H9 (cell line): Measurements from ENCODE around the gene COG6. TPM values are rescaled to one million over a fixed set of nuclear protein-coding genes. Genes with fewer than 3 reads are reported as not detected.

Source experiments
- DNase-seq: peaks from one replicate; pipeline ENCODE4 v3.0.0-alpha.2; 2017
- H2AFZ ChIP-seq: one replicate; pipeline ENCODE4 v1.6.1; 2013; ENCODE audit warnings: mild to moderate bottlenecking, low read length, control low read depth, moderate library complexity
- H2AK5ac ChIP-seq: 2 replicates; pipeline ENCODE4 v1.6.1; 2013; ENCODE audit warnings: low read length, control low read depth, mixed read lengths; ENCODE audit not compliant: insufficient read length
- H2BK120ac ChIP-seq: one replicate; pipeline ENCODE4 v1.6.1; 2013; ENCODE audit warnings: low read depth, mild to moderate bottlenecking, low read length, control low read depth, inconsistent platforms; ENCODE audit not compliant: poor library complexity, severe bottlenecking
- H2BK12ac ChIP-seq: 2 replicates; pipeline ENCODE4 v1.6.1; 2013; ENCODE audit warnings: low read length, control low read depth, mixed read lengths, low read depth; ENCODE audit not compliant: insufficient read length
- H2BK15ac ChIP-seq: 2 replicates; pipeline ENCODE4 v1.6.1; 2013; ENCODE audit warnings: low read depth, low read length, control low read depth
- H2BK20ac ChIP-seq: one replicate; pipeline ENCODE4 v1.6.1; 2013; ENCODE audit warnings: low read depth, mild to moderate bottlenecking, low read length, control low read depth, inconsistent platforms; ENCODE audit not compliant: poor library complexity, severe bottlenecking
- H2BK5ac ChIP-seq: 2 replicates; pipeline ENCODE4 v1.6.1; 2013; ENCODE audit warnings: low read length, control low read depth, mixed read lengths; ENCODE audit not compliant: insufficient read length
- H3K14ac ChIP-seq: 2 replicates; pipeline ENCODE4 v1.6.1; 2013; ENCODE audit warnings: low read length, control low read depth; ENCODE audit not compliant: insufficient read depth
- H3K18ac ChIP-seq: 2 replicates; pipeline ENCODE4 v1.6.1; 2013; ENCODE audit warnings: low read depth, mild to moderate bottlenecking, mixed read lengths, low read length, control low read depth; ENCODE audit not compliant: insufficient read length
- H3K23ac ChIP-seq: 2 replicates; pipeline ENCODE4 v1.6.1; 2013; ENCODE audit warnings: low read length, control low read depth, mixed read lengths, low read depth; ENCODE audit not compliant: insufficient read length
- H3K23me2 ChIP-seq: 2 replicates; pipeline ENCODE4 v1.6.1; 2013; ENCODE audit warnings: low read depth, mild to moderate bottlenecking, mixed read lengths, low read length, control low read depth; ENCODE audit not compliant: insufficient read length, poor library complexity, severe bottlenecking
- H3K27ac ChIP-seq: 2 replicates; pipeline ENCODE4 v1.5.1; 2013; ENCODE audit warnings: low read length, control low read depth, mixed read lengths, low read depth; ENCODE audit not compliant: insufficient read length
- H3K27me3 ChIP-seq: 2 replicates; pipeline ENCODE4 v1.6.1; 2013; ENCODE audit warnings: low read length, control low read depth, inconsistent platforms; ENCODE audit not compliant: insufficient read depth
- H3K4ac ChIP-seq: 2 replicates; pipeline ENCODE4 v1.6.1; 2013; ENCODE audit warnings: low read depth, mild to moderate bottlenecking, control low read depth, inconsistent platforms, low read length, moderate library complexity
- H3K4me1 ChIP-seq: 2 replicates; pipeline ENCODE4 v1.6.1; 2013; ENCODE audit warnings: low read length, control low read depth, inconsistent platforms; ENCODE audit not compliant: insufficient read depth
- H3K4me2 ChIP-seq: 2 replicates; pipeline ENCODE4 v1.6.1; 2013; ENCODE audit warnings: low read length, control low read depth, mixed read lengths; ENCODE audit not compliant: insufficient read length, insufficient read depth
- H3K56ac ChIP-seq: 2 replicates; pipeline ENCODE4 v1.6.1; 2013; ENCODE audit warnings: low read depth, mild to moderate bottlenecking, mixed read lengths, low read length, control low read depth; ENCODE audit not compliant: insufficient read length
- H3K79me1 ChIP-seq: 2 replicates; pipeline ENCODE4 v1.6.1; 2013; ENCODE audit warnings: low read depth, mild to moderate bottlenecking, moderate library complexity, low read length, control low read depth, inconsistent platforms; ENCODE audit not compliant: insufficient read depth, poor library complexity, severe bottlenecking
- H3K79me2 ChIP-seq: 2 replicates; pipeline ENCODE4 v1.6.1; 2013; ENCODE audit warnings: low read length, control low read depth, inconsistent platforms; ENCODE audit not compliant: insufficient read depth
- H3K9ac ChIP-seq: 2 replicates; pipeline ENCODE4 v1.6.1; 2013; ENCODE audit warnings: low read length, control low read depth, mixed read lengths; ENCODE audit not compliant: insufficient read length; ENCODE audit errors: extremely low read depth
- H3K9me3 ChIP-seq: one replicate; pipeline ENCODE4 v1.6.1; 2013; ENCODE audit warnings: low read depth, low read length, inconsistent platforms; ENCODE audit not compliant: control insufficient read depth
- H3T11ph ChIP-seq: one replicate; pipeline ENCODE4 v1.6.1; 2013; ENCODE audit warnings: mild to moderate bottlenecking, low read length, control low read depth, inconsistent platforms
- H4K20me1 ChIP-seq: one replicate; pipeline ENCODE4 v1.6.1; 2013; ENCODE audit not compliant: control insufficient read depth, insufficient read length, insufficient read depth
- H4K5ac ChIP-seq: 2 replicates; pipeline ENCODE4 v1.6.1; 2013; ENCODE audit warnings: low read depth, mild to moderate bottlenecking, mixed read lengths, low read length, control low read depth; ENCODE audit not compliant: insufficient read length
- H4K8ac ChIP-seq: replicated peaks from 2 replicates; pipeline ENCODE4 v1.6.1; 2013; ENCODE audit warnings: low read length, control low read depth, mixed read lengths, low read depth; ENCODE audit not compliant: insufficient read length
- H4K91ac ChIP-seq: 2 replicates; pipeline ENCODE4 v1.6.1; 2013; ENCODE audit warnings: low read depth, mild to moderate bottlenecking, moderate library complexity, mixed read lengths, low read length, control low read depth; ENCODE audit not compliant: insufficient read length
- H3K27ac Mint-ChIP-seq, 3 experiments: 2 replicates in 2 of 3; 3 replicates in 1 of 3; pipeline ENCODE4 v1.8.0; 2020 to 2021; ENCODE audit warnings: mixed read lengths in 3 of 3, mild to moderate bottlenecking in 1 of 3, moderate library complexity in 1 of 3
- H3K27me3 Mint-ChIP-seq: 2 replicates; pipeline ENCODE4 v1.8.0; 2021; ENCODE audit warnings: low read depth, mild to moderate bottlenecking, moderate library complexity, mixed read lengths
- H3K36me3 Mint-ChIP-seq, 3 experiments: 2 replicates in 2 of 3; 3 replicates in 1 of 3; pipeline ENCODE4 v1.8.0; 2020 to 2021; ENCODE audit warnings: low read depth in 3 of 3, mixed read lengths in 3 of 3; ENCODE audit not compliant: insufficient read depth in 1 of 3
- H3K4me1 Mint-ChIP-seq, 2 experiments: 2 replicates each; pipeline ENCODE4 v1.8.0; 2020; ENCODE audit warnings: mixed read lengths in 2 of 2
- H3K4me3 Mint-ChIP-seq, 2 experiments: 2 replicates in 1 of 2; 3 replicates in 1 of 2; pipeline ENCODE4 v1.8.0; 2020 to 2021; ENCODE audit warnings: mild to moderate bottlenecking in 2 of 2, mixed read lengths in 2 of 2, moderate library complexity in 1 of 2
- H3K9me3 Mint-ChIP-seq, 2 experiments: 2 replicates in 1 of 2; 3 replicates in 1 of 2; pipeline ENCODE4 v1.8.0; 2020; ENCODE audit warnings: mild to moderate bottlenecking in 2 of 2, mixed read lengths in 2 of 2, moderate library complexity in 1 of 2
- CTCF ChIP-seq: fragments of 200-600 bp; sonication (generic); conservative IDR thresholded peaks from 3 replicates; pipeline ENCODE4 v1.8.0; 2021; ENCODE audit warnings: antibody characterized with exemption, mild to moderate bottlenecking
- WGBS: extraction: QIAGEN DNeasy Blood & Tissue Kit; methylation state at CpG from one replicate; pipeline ENCODE4 v1.1.7; 2013; ENCODE audit warnings: missing lambda C conversion rate, low lambda C conversion rate, mixed read lengths; ENCODE audit not compliant: insufficient read length; ENCODE audit errors: extremely low coverage; 5-methylcytosine and 5-hydroxymethylcytosine counted together
- total RNA-seq: library from RNA; stranded (reverse); gene quantifications from 2 replicates; pipeline ENCODE4 v1.2.1, GENCODE V29; 2021

The COG6 gene
- total RNA-seq, 1 experiment from 2014 or later = 23.7 TPM

GRCh38 chr13:39672378-39673132, 17.1 kb downstream of the COG6 start:
- Mint-ChIP-seq H3K9me3 (no peaks in the 10 kb centered on the region), H3K27me3 (no peaks in the 10 kb centered on the region), H3K27ac (no peak overlapping the region), H3K4me3 (no peak overlapping the region), H3K4me1 (no peaks in the 10 kb centered on the region), H3K36me3 (peaks cover 0 to 5% (median 4%) of the 10 kb centered on the region in 3 experiments; a peak in 3 of 7 replicates)
- WGBS = no CpG with 5 or more reads among the region's 3 CpGs
- TF ChIP-seq CTCF = no peak
- Histone ChIP-seq H4K20me1 (no peaks in the 10 kb centered on the region), H3K4me2 (no peak overlapping the region), H3T11ph (no peak overlapping the region), H2BK20ac (no peak overlapping the region), H4K5ac (no peak overlapping the region), H3K27ac (no peak overlapping the region), H3K4me1 (no peaks in the 10 kb centered on the region), H2BK15ac (no peak overlapping the region), H3K14ac (no peak overlapping the region), H3K9me3 (no peaks in the 10 kb centered on the region), H2BK5ac (no peak overlapping the region), H3K23me2 (no peaks in the 10 kb centered on the region), H3K23ac (no peak overlapping the region), H2BK12ac (no peak overlapping the region), H2BK120ac (no peak overlapping the region), H2AK5ac (no peak overlapping the region), H4K8ac (no peak overlapping the region), H3K56ac (no peak overlapping the region), H3K79me2 (no peaks in the 10 kb centered on the region), H3K27me3 (no peaks in the 10 kb centered on the region), H3K79me1 (no peaks in the 10 kb centered on the region), H3K18ac (no peak overlapping the region), H2AFZ (no peak overlapping the region), H4K91ac (no peak overlapping the region), H3K4ac (no peak overlapping the region), H3K9ac (no peak overlapping the region)
- no peak for DNase-seq
